Activated CD8-positive, alpha-beta T cell treated with anti-CD3 and anti-CD28 coated beads for 36 hours (primary cell): ENCODE data around the gene GPR78. TPM values are rescaled to one million over a fixed set of nuclear protein-coding genes. Genes with fewer than 3 reads are reported as not detected.

Experiments
- ATAC-seq: fragments of 200-7000 bp; cut with Tn5 transposase; one replicate; pipeline ENCODE4 v1.10.0; 2021; ENCODE audit warnings: mild to moderate bottlenecking, moderate library complexity
- CTCF ChIA-PET: fragments of 350-600 bp; sonication (Branson Sonifier 250); formaldehyde crosslinking; loops from one replicate; lab custom pipeline; 2021; ENCODE audit warnings: antibody characterized with exemption; lab: Charles Lee
- POLR2A ChIA-PET: fragments of 350-600 bp; sonication (Branson Sonifier 250); formaldehyde crosslinking; loops from one replicate; lab custom pipeline; 2021; ENCODE audit warnings: antibody characterized with exemption; lab: Charles Lee
- DNase-seq: peaks from one replicate; pipeline ENCODE4 v3.0.0-alpha.2; 2020
- H3K27ac Mint-ChIP-seq: one replicate; pipeline ENCODE4 v1.8.0; 2021; ENCODE audit warnings: mild to moderate bottlenecking, mixed read lengths
- H3K27me3 Mint-ChIP-seq: one replicate; pipeline ENCODE4 v1.8.0; 2021; ENCODE audit warnings: mixed read lengths
- H3K36me3 Mint-ChIP-seq: one replicate; pipeline ENCODE4 v1.8.0; 2021; ENCODE audit warnings: low read depth, mixed read lengths
- H3K4me1 Mint-ChIP-seq: one replicate; pipeline ENCODE4 v1.8.0; 2021; ENCODE audit warnings: low read depth, mixed read lengths
- H3K4me3 Mint-ChIP-seq: one replicate; pipeline ENCODE4 v1.8.0; 2021; ENCODE audit warnings: mild to moderate bottlenecking, moderate library complexity, mixed read lengths
- H3K9me3 Mint-ChIP-seq: one replicate; pipeline ENCODE4 v1.8.0; 2021; ENCODE audit warnings: mixed read lengths
- CTCF ChIP-seq: fragments of 200-600 bp; IDR thresholded peaks from one replicate; pipeline ENCODE4 v1.8.0; 2022; ENCODE audit warnings: antibody characterized with exemption, mild to moderate bottlenecking
- intact Hi-C: fragments of 100-400 bp; cut with micrococcal nuclease; formaldehyde crosslinking; loops from one replicate; pipeline ENCODE4 v1.10.0; 2022
- total RNA-seq, 2 experiments: library from RNA; stranded (reverse); gene quantifications; one replicate each; pipeline ENCODE4 v1.2.3, GENCODE V29; 2021

Gene GPR78
- total RNA-seq, 2 experiments from 2014 or later: not detected

- no peaks in the 10 kb centered on the region for H3K27me3 Mint-ChIP-seq
- intact Hi-C loops: no loop called here
- CTCF ChIA-PET: interaction anchor here (2.0 kb wide), 1 partner anchor 85 kb away, joined by 4 read pairs; no protein-coding TSS in a partner anchor
- H3K4me3 Mint-ChIP-seq: no peak overlapping the region
- POLR2A ChIA-PET: no interaction called here
- TF ChIP-seq CTCF: no peak
- no peak for ATAC-seq
- no peaks in the 10 kb centered on the region for H3K36me3 Mint-ChIP-seq
- H3K4me1 Mint-ChIP-seq: no peaks in the 10 kb centered on the region
- no peak for DNase-seq
- H3K27ac Mint-ChIP-seq: no peak overlapping the region
- H3K9me3 Mint-ChIP-seq: no peaks in the 10 kb centered on the region
These were observed 26.2 kb upstream of the GPR78 start for GRCh38 chr4:8553991-8554405.

- Mint-ChIP-seq H3K4me1 (no peaks in the 10 kb centered on the region), H3K27ac (no peak overlapping the region), H3K9me3 (no peaks in the 10 kb centered on the region), H3K4me3 (no peak overlapping the region), H3K27me3 (no peaks in the 10 kb centered on the region), H3K36me3 (no peaks in the 10 kb centered on the region)
- CTCF ChIA-PET: no interaction called here
- intact Hi-C loops: no loop called here
- POLR2A ChIA-PET: no interaction called here
- no peak for TF ChIP-seq CTCF
- ATAC-seq (no peak), DNase-seq (no peak)
These were observed 25.6 kb upstream of the GPR78 start for GRCh38 chr4:8554555-8555100.

- H3K36me3 Mint-ChIP-seq: no peaks in the 10 kb centered on the region
- ChIA-PET POLR2A (no interaction called here), CTCF (no interaction called here)
- H3K27ac Mint-ChIP-seq: no peak overlapping the region
- no peak overlapping the region for H3K4me3 Mint-ChIP-seq
- no peaks in the 10 kb centered on the region for H3K27me3 Mint-ChIP-seq
- no peak for TF ChIP-seq CTCF
- no peak for ATAC-seq
- intact Hi-C loops: no loop called here
- H3K9me3 Mint-ChIP-seq: no peaks in the 10 kb centered on the region
- DNase-seq: no peak
- H3K4me1 Mint-ChIP-seq: no peaks in the 10 kb centered on the region
These were observed 24.5 kb upstream of the GPR78 start for GRCh38 chr4:8555716-8556115.

- Mint-ChIP-seq H3K4me3 (no peak overlapping the region), H3K4me1 (no peaks in the 10 kb centered on the region), H3K27me3 (peaks cover 1% of the 10 kb centered on the region), H3K36me3 (no peaks in the 10 kb centered on the region), H3K9me3 (no peaks in the 10 kb centered on the region), H3K27ac (no peak overlapping the region)
- no peak for TF ChIP-seq CTCF
- intact Hi-C loops: no loop called here
- ATAC-seq (no peak), DNase-seq (no peak)
- ChIA-PET CTCF (no interaction called here), POLR2A (no interaction called here)
These were observed 23.6 kb upstream of the GPR78 start for GRCh38 chr4:8556341-8557150.
